HG02938 (cell line): Measurements from ENCODE around the gene CDKAL1.

Source experiments
- ATAC-seq: cut with Tn5 transposase; IDR thresholded peaks from one replicate; pipeline ENCODE4 v1.9.1; 2021; ENCODE audit warnings: mild to moderate bottlenecking, moderate library complexity; ENCODE audit not compliant: unreplicated experiment

Gene CDKAL1

DNA sequence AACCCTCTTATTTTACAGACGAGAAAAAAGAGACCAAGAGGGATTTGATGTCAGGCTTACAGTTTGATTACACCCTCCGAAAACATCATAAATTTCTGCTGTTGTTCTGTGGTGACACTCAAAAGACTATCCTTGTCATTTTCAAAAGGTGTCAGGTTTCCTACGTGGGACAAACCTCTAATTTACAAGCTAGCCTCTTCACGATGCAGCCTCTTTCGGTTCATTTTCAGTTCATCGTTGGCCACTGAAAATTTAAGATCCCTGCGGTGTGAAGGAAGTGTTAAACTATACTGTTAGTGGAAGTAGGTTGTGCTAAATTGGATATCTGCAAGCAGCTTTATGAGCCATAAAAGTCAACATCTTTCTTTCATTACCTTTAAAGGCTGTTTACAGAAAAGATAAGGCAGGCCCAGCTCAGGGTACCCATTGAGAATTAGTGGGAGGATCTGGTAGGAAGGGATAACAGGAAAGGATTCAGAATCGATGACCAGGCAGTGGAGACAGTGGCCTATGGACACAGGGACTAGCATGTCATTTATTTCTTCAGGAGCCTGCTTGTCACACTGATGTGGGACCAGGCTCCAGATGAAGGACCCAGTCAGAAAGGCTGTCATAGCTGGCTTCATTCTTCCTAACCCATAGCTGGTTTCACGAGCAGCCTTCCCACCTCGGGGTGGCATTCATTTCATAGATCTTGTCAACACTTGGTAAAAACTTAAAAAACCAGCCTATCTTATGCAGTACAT is 730.2 kb downstream of the CDKAL1 start:
- no peak for ATAC-seq

- ATAC-seq, result no peak
Measured at GRCh38 chr6:21265034-21265729, 730.9 kb downstream of the CDKAL1 start.

- no peak for ATAC-seq
Measured at GRCh38 chr6:21265730-21266044, 731.4 kb downstream of the CDKAL1 start.

DNA sequence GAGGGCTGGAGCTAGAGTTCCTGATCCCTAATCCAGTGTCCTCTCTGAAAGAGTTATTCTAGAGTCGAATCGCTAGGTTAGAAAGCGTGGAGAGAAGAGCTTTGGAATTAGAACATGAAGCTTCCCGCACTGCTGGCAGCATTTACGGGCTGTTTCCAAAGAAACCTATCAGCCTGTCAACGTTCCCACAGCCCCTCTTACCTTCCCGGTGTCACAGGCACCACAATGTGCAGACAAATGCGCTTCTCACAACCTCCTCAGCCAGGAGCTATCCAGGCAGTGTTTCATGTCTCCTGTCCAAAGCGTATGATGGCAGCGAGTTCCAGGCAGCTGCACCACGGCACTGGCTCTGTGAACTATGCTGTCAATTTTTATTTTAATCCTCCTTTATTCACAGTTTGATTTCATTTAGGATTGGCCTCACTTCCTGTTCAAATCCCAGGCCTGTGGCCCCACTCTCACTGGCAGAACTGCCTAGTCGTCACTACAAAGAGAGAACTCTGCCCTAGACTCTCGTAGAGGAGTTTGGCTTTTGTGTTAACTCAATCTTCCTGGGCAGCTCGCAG is 736.5 kb downstream of the CDKAL1 start:
- ATAC-seq, result no peak

DNA sequence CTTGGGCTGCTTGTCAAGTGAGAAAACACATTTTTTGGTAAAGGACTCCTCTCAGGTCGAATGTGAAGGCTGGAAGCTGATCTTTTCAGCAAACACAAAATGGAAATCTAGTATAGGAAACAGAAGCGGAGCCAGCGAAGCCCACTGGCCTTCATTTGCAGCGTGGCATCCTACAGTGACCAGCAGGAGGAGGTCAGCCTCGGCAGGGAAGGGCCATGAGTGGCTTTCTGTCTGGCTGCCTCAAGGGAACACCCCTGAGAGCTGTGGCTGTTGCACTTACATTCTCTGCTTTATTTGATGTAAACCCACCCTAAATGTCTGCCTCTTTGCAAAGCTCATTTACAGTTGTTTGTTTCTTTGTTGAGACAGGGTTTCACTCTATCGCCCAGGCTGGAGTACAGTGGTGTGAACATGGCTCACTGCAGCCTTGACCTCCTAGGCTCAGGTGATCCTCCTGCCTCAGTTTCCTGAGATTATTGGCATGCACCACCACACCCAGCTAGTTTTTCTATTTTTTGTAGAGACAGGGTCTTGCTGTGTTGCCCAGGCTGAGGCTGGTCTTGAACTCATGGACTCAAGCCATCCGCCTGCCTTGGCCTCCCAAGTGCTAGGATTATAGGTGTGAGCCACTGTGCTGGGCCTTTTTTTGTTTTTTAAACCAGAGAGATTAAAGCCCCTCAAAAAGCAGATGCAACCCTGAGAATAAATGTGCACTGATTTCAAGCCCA is 737.3 kb downstream of the CDKAL1 start:
- no peak for ATAC-seq

GRCh38 chr6:21273451-21273850 is 739.2 kb downstream of the CDKAL1 start:
- ATAC-seq, result no peak

DNA sequence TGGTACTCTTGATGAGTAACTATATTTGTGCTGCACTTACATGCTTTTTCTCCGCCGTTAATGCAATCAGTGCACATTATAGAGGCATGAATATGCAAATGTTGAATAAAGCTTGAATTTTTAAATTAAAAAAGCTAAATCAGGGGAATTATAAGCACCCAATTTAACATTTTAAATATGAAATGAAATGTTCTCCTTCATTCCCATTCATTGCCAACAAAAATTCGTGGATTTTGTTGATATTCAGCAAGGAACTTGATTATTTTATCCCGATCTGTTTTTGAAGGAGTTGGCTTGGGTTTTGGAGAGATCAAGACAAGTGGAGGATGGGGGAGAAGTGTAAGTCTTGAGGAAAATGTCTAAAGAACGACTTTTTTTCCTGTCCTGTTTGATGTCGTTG is 740.6 kb downstream of the CDKAL1 start:
- no peak for ATAC-seq

GRCh38 chr6:21277601-21278374 is 743.5 kb downstream of the CDKAL1 start:
- ATAC-seq, result no peak

DNA sequence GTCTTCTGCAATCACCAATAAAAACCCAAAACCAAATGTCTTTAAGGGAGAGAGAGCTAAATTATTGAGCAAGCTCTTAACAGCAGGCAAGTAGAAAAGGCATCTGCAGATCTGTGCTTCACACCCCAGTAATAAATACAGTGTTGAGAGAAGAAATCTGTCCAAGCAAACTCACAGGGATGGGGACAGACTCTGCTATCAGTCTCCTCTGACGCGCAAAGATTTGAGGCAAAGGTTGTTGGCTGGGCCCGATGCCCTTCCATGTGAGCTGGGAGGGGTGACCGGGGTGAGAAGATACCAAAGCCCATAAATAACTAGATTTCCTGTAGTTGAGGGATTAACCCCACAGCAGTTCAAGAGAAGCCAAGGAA is 744.1 kb downstream of the CDKAL1 start:
- ATAC-seq, result no peak

DNA sequence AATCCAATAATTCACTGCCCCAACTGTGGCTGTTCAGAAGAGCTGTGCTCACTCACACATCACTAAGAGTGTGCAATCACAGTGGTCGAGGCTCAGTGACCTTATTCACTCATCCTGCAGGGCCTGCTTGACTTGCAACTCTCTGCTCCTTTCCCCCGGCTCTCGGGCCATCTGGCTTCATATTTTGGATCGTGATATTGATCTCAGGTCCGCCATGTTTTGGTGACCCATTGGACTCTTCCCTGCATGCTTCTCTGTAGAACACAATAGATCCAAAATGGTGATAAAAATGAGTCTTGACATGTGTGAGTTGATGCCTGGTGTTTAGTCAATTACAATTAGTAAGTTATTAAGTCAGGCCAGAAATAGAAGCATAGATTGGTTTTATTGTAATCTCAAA is 745.4 kb downstream of the CDKAL1 start:
- ATAC-seq, result no peak

DNA sequence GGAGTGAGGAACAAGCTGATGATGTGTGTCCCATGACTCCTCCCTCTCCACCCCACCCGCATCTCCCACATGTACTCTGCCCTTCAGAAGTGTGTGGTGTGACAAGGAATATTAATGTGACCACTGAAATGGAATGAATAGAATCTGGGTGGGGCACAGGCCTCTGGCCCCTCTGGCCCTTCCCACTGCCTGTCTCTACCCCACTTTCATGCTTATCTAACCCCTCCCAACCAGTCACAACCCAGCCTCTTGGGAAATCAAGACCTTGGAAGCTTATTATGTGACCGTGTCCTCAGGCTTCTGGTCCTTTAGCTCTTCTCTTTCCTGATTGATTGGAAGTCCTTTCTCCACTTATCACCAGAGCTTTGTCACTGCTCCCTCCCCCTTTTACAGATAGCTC is 747.1 kb downstream of the CDKAL1 start:
- no peak for ATAC-seq
